Kidney glomerular epithelial cell (primary cell): ENCODE measurements around the gene RNF8.
A peak's percentile ranks its signal among the peaks of the same experiment; 100 is the strongest.
"Not testable (repeated sequence)": the region's sequence is repeated elsewhere in the genome, so short reads cannot be mapped to it uniquely, and the experiment has no call there.

Source experiments
- DNase-seq: peaks from one replicate; lab custom pipeline; 2025; lab: John Stamatoyannopoulos, UW

Gene RNF8

GRCh38 chr6:37353761-37354525, at the start of gene RNF8:
TSS of gene RNF8 (plus strand) at chr6:37353983. CDS start at chr6:37354165, 182 bp downstream.
- DNase-seq, result peak; percentile 79

GRCh38 chr6:37304766-37305165, 49.0 kb upstream of the RNF8 start:
- no peak for DNase-seq

DNA sequence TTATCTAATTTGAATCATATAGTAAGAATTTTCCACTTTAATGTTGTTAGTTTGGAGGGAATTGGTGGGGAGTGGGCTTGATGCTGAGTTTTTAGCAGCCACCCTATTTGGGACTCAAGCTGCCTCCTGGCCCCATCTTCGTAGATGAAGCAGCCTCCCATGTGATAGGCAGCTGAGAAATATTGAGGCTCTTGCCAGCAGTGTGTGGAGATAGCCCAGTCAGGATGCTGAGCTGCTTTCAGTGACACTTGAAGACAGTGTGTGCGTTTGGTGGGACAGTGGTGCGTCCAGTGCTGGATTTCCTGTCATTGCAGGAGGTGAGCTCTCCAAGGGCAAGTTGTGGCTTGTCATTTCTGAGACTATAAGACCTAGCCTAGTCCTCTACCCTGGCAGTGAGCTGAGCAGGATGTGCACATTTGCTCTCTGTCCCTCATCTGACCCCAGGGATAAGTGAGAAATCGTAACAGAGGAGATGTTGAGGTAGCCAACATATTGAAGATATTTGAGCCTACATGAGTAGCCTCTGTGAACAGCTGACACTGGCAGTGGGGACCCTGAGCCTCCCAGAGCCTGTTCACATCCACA, 47.9 kb upstream of the RNF8 start:
- no peak for DNase-seq

DNA sequence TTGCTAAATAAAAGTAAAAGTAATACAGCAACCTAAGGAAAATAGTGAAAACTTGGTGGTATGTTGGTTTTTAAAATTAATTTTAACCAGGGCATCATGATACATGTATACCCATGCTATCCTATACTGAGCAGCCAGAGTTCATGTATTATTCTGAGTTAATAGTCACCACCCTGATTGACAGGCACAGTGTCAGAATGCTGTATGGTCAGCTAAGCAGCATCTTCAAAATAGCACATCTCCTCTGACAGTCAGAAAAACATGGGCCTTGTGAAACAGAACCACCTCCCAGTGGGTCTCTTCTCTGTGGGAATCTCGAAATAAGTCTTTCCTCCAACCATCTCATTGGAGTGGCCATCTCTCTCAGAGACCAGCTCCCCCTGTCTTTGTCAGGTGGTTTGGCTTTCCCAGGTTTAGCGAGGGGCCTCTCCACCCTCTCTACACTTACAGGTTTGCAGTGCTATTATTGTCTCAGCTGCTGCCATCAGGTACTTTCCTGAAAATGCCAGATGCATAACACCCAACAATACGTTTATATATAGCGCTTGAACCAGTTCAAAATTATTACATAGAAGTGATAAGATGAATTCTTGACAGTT, 47.1 kb upstream of the RNF8 start:
- DNase-seq, result no peak

- DNase-seq, result not testable (repeated sequence)
These were observed 46.3 kb upstream of the RNF8 start for GRCh38 chr6:37307484-37307883.

- DNase-seq, result no peak
These were observed 45.5 kb upstream of the RNF8 start for GRCh38 chr6:37308069-37308815.

DNA sequence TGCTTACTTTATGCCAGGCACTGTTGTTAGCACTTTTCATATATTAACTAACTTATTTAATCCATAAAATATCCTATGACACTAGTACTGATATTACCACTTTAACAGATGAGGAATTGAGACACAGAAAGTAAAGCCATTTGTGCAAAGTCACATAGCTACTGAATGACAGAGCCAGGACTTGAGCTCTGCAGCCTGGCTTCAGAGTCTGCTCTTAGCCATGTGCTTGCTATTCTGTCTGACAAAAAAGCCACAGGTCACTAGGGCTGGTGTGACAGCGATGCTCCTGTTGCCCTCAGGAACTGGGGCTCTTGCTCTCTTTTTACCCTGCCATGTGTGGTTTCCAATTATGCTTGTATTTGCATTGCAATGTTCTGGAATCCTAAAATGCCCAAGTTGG, 44.7 kb upstream of the RNF8 start:
- DNase-seq, result no peak

DNA sequence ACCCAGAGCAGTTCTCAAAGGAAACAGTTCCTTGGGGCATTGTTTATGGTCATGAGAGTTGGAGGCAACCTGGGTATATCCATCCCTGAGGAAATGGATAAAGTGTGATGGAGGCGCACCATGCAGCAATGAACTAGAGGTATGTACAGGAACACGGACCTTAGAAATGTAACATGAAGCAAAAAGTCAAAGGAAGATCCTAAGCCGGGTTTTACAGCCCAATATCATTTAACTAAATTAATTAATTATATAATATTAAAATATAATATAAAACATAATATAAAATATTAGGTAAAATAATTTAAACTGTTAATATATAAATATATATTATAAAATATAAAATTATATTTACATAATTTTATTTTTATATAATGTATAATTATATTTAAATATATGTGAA, 44.1 kb upstream of the RNF8 start:
- DNase-seq, result no peak

DNA sequence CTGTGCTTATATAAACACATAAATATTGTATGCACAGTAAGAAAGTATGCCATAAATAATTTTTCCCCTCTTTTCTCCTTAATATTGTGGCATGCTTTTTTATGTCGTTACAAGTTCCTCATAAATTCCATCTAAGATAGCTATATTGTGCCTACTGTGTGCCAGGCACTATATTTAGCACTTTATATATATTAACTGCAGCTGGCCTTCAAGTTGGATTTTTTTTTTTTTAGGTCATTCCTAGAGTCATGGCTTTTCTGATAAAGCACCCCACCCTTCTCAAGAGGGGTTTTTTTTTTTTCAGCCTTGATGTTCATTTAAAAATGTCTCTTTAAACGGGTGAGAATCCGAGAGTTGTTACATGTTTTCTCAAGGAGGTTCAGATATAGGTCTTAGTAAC, 42.8 kb upstream of the RNF8 start:
- DNase-seq, result no peak

DNA sequence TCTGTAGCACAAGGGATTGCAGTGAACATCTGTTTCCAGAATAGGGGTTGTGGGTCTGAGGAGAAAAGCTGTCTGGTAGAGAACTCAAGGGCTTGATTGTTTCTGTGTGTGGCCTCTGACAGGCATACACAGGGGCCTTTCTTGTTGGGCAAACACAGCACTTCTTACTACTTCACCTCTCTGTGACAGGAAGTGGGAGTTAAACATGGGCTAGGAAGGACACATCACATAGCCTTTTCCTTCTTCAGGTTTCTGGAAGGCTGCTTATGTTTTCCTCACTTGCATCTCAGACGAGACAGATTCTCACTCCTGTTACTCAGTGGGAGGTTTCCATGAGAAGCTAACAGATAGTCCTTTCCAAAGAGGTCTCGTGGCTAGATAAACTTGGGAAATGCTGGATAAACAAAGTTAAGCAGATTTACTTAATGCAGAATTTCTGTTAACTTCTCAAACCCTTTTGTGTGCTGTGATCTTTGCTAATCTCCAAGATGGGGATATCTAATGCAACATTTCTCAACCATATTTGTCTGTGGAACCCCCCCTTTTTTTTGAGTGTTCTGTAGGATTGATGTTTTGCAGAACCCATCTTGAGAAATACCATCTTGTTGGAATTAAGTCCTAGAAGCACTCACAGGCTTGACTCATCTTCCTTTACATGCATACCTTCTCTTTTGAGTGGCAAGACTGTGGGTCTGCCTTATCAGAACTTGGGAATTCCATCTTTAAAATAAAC, 41.9 kb upstream of the RNF8 start:
- DNase-seq, result no peak

DNA sequence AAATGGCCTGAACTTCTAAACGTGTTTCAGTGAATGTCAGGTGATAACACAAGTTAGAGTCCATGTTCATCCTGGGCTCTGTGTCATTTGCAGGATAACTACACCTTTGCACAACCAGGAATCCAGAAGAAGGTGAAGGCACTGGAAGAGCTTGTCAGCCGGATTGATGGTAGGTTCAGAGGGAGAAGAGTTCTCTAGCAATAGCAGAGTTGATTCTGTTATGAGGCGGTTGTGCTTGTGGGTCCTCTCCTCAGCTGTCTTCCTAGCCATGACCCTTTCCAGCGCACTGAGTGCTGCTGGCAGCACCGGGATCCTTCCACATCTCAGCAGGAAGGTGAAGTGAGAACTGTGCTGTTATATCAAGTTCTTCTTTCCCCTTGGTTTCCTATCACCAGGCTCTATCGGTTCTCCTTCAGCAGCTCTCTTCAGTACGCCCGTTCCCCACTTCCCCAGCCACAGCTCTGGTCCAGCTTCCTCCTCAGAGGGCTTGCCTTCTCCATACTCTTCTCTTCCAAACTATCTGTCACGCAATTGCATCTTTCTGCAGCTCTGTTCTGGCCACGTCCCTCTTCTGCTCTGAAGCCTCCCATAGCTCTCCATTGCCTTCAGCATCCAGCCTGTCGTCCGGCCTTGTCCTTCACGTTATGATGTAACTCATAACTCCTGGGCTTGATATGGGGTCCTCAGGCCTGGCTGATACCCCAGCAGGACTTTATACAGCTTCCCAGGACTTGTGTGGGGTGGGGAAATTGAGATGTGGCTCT, 39.9 kb upstream of the RNF8 start:
- no peak for DNase-seq

- no peak for DNase-seq
These were observed 39.2 kb upstream of the RNF8 start for GRCh38 chr6:37314487-37315156.

DNA sequence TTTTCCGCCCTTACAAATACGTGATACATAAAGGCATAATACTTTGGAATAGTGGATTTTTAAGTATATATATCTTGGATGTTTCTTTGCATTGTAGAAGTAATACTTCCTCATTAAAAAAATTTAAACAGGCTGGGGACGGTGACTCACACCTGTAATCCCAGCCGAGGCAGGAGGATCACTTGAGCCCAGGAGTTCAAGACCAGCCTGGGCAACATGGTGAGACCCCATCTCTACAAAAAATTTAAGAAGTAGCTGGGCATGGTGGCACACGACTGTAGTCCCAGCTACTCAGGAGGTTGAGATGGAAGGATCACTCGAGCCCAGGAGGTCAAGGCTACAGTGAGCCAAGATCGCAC, 38.6 kb upstream of the RNF8 start:
- no peak for DNase-seq

DNA sequence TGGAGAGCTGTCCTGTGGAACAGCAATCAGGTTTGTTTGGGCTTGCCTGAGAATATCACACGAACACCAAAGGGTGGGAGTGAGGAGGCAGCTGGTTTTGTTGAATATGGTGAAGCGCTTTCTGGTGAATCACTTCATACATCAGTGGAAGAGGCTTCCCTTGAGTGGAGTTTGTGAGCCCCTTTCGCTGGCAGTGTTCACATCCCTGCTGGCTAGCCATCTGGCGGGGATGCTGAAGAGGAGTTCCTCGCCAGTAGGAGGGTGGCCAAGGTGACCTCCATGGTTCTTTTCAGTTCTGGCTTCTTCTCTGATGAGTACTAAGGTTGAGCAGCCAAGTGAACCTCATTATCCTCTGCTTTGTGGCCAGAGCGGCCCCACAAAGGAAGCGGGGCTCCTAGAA, 37.7 kb upstream of the RNF8 start:
- DNase-seq, result no peak

- DNase-seq, result no peak
These were observed 36.3 kb upstream of the RNF8 start for GRCh38 chr6:37317312-37318038.

DNA sequence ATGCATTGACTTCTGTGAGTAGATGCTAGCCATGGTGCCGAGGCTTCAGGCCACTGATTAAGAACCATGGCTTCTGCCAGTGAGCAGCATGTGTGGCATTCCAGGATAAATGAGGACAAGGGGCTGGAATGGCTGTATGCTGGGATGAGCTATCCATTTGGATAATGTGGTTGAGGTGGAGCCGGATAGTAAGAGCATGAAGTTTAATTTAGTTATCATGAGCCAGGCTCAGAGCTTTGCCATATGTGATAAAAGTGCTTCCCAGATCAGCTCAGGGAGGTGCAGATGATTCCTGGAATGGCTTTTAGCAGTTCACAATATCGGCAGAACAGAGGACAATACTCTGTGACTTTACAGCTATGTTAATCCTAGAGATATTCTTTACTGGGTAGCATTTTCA, 34.6 kb upstream of the RNF8 start:
- DNase-seq, result no peak

GRCh38 chr6:37319856-37320480, 33.8 kb upstream of the RNF8 start:
- no peak for DNase-seq

DNA sequence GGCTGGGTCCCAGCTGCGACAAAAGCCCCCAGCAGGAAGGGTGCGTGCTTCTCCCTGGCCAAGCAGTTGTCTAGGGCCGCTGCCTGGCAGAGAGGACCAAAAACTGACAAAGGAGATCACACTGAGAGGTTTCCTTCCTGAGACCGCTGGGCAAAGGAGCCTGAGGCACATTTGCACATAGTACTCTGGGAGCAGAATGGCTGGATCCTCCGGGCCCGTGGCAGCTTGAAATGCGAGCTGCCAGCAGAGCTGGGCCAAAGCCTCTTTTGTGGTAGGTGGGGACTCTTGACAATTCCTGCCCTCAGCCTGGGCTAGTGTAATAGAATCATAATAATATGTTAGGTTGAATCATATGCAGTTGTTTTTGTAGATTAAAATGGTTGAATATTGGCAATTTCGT, 33.1 kb upstream of the RNF8 start:
- DNase-seq, result no peak

GRCh38 chr6:37321101-37321500, 32.7 kb upstream of the RNF8 start:
- DNase-seq, result no peak
